ENCODE results near the gene HBZ. TPM values are rescaled to one million over a fixed set of nuclear protein-coding genes. Genes with fewer than 3 reads are reported as not detected.

HBZ gene
- total RNA-seq, result not detected

DNA sequence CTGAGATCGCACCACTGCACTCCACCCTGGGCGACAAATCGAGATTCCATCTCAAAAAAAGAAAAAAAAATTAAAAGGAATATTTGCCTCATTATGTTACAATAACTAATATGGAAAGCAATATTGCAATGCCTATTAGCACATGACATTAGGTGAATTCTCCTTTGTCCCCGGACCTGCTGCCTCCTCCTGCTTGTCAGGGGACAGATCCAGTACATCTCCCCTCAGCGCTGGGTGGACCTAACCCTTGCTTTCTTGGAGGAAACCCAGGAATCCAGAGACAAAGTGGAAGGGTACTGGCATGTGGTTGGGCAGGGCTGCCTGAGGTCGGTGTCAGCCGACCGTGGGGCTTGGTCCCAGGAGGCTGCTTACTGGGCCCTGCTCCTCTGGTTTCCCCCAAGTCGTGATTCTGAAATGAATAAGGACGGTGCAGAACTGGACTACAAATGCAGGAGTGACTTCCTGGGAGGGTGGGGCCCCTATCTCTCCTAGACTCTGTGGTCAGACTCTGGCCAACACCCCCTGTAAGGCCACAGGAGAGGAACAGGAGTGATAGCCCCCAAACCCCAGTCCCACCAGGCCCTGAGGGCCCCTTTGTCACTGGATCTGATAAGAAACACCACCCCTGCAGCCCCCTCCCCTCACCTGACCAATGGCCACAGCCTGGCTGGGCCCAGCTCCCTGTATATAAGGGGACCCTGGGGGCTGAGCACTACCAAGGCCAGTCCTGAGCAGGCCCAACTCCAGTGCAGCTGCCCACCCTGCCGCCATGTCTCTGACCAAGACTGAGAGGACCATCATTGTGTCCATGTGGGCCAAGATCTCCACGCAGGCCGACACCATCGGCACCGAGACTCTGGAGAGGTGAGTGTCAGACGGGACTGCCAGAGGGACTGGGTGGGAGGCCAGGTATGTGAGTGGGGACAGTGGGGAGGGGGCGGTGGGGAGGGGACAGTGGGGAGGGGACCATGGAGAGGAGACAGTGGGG, at the start of gene HBZ:
TSS of gene HBZ (plus strand) at position 504 of the 988 bp plus-strand sequence. CDS start at position 770, 266 bp downstream.
- WGBS, 2 donors, result 72 to 79% methylated on average over 12 to 16 of the region's 17 CpGs
- intact Hi-C loops (cut with DNase I; ENCODE audit: low total_unique reads), result no loop called here
- DNase-seq (ENCODE audit: low spot score in 2 of 2), result no peak
- H3K4me3 ChIP-seq (ENCODE audit: low read depth, poor library complexity, severe bottlenecking), result no peak within 1 kb of the TSS
- TF ChIP-seq, protein P1, sequence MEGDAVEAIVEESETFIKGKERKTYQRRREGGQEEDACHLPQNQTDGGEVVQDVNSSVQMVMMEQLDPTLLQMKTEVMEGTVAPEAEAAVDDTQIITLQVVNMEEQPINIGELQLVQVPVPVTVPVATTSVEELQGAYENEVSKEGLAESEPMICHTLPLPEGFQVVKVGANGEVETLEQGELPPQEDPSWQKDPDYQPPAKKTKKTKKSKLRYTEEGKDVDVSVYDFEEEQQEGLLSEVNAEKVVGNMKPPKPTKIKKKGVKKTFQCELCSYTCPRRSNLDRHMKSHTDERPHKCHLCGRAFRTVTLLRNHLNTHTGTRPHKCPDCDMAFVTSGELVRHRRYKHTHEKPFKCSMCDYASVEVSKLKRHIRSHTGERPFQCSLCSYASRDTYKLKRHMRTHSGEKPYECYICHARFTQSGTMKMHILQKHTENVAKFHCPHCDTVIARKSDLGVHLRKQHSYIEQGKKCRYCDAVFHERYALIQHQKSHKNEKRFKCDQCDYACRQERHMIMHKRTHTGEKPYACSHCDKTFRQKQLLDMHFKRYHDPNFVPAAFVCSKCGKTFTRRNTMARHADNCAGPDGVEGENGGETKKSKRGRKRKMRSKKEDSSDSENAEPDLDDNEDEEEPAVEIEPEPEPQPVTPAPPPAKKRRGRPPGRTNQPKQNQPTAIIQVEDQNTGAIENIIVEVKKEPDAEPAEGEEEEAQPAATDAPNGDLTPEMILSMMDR (IDR thresholded peaks at IDR 0.05), result no peak
- TF ChIP-seq POLR2A (IDR thresholded peaks at IDR 0.05), result no peak

DNA sequence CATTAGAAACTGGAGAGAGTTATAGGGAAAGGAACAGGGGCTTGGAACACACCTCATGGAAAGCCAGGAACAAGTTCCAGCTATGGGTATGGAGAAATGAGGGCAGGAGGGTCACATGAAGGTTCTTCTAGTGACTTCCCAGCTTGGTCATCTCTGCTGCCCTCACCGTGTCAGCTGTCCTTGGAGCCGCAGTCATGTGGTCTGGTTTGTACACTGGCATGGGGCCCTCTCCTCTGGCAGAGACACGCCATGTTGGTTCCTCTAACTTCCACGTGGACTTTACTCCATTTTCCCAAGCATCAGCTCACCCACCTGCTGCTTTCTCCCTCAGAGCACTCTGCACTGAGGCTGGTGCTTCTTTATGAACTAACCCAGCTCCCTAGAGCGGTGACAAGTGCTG, 48.1 kb upstream of the HBZ start:
- no peak for DNase-seq (ENCODE audit: low spot score in 2 of 2)
- WGBS, 2 donors, result 87 to 90% methylated on average over 5 of the region's 5 CpGs
- intact Hi-C loops (cut with DNase I; ENCODE audit: low total_unique reads), result no loop called here
- H3K4me3 ChIP-seq (ENCODE audit: low read depth, poor library complexity, severe bottlenecking), result no peak overlapping the region
- TF ChIP-seq POLR2A (IDR thresholded peaks at IDR 0.05), result no peak
- TF ChIP-seq, protein P1 (IDR thresholded peaks at IDR 0.05), result no peak

GRCh38 chr16:104928-105327, 47.5 kb upstream of the HBZ start:
- H3K4me3 ChIP-seq (ENCODE audit: low read depth, poor library complexity, severe bottlenecking), result no peak overlapping the region
- no peak for DNase-seq (ENCODE audit: low spot score in 2 of 2)
- intact Hi-C loops (cut with DNase I; ENCODE audit: low total_unique reads), result loop anchor here (5.0 kb wide), 1 partner anchor 77 kb away; the partner anchor contains the start of gene HBQ1
- TF ChIP-seq, protein P1 (IDR thresholded peaks at IDR 0.05), result no peak
- no peak for TF ChIP-seq POLR2A (IDR thresholded peaks at IDR 0.05)
- WGBS, 2 donors, result 82 to 84% methylated on average over 3 of the region's 3 CpGs

DNA sequence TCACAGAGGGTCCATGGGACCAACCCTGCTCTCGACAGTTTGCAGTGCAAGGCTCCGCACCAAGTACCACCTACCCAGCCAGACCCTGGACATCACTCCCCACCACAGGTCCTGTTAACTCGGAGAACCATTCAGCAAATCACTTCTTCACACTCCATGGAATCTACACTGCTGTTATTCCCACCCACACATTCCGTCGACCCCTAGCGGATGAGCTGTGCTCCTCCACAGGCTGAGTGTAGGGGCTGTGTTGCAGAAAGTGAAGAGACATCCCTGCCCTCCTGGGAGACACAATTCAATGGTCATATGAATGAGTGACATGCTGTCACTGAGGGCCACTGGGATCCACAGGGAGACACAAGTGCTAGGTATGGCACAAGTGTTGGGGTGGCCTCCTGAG, 46.9 kb upstream of the HBZ start:
- TF ChIP-seq POLR2A (IDR thresholded peaks at IDR 0.05), result no peak
- TF ChIP-seq, protein P1 (IDR thresholded peaks at IDR 0.05), result no peak
- intact Hi-C loops (cut with DNase I; ENCODE audit: low total_unique reads), result loop anchor here (5.0 kb wide), 1 partner anchor 77 kb away; the partner anchor contains the start of gene HBQ1
- 92 to 96% methylated on average over 6 of the region's 6 CpGs for WGBS, 2 donors
- DNase-seq (ENCODE audit: low spot score in 2 of 2), result no peak
- no peak overlapping the region for H3K4me3 ChIP-seq (ENCODE audit: low read depth, poor library complexity, severe bottlenecking)

- intact Hi-C loops (cut with DNase I; ENCODE audit: low total_unique reads), result loop anchor here (5.0 kb wide), 1 partner anchor 76 kb away; the partner anchor contains the start of gene HBQ1
- no peak overlapping the region for H3K4me3 ChIP-seq (ENCODE audit: low read depth, poor library complexity, severe bottlenecking)
- peak in 1 of 2 donors; percentile 60 for DNase-seq (ENCODE audit: low spot score in 2 of 2)
- TF ChIP-seq POLR2A (IDR thresholded peaks at IDR 0.05), result no peak
- TF ChIP-seq, protein P1 (IDR thresholded peaks at IDR 0.05), result peak in 1 of 3 donors; percentile 39
- 31 to 36% methylated on average over 6 of the region's 6 CpGs for WGBS, 2 donors
These were observed 45.7 kb upstream of the HBZ start for GRCh38 chr16:106623-107324.
